ENCODE measurements around the gene CACNA1B. TPM values are rescaled to one million over a fixed set of nuclear protein-coding genes. Genes with fewer than 3 reads are reported as not detected.
"Not testable (repeated sequence)": the region's sequence is repeated elsewhere in the genome, so short reads cannot be mapped to it uniquely, and the experiment has no call there.

CACNA1B gene
- total RNA-seq, 2 donors from 2014 or later: 0.19 to 0.42 TPM

DNA sequence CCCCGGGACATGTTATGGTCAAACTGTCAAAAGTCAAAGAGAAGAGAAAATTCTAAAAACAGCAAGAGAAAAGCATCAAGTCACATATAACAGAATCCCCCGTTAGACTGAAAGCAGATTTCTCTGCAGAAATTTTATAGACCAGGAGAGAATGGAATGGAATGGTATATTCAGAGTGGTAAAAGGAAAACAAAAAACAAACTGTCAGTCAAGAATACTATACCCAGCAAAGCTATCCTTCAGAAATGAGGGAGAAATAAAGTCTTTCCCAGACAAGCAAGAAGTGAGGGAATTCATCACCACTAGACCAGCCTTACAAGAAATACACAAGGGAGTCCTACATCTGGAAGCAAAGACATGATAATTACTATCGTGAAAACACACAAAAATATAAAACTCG lies 208.0 kb downstream of the CACNA1B start:
- TF ChIP-seq, protein P1, sequence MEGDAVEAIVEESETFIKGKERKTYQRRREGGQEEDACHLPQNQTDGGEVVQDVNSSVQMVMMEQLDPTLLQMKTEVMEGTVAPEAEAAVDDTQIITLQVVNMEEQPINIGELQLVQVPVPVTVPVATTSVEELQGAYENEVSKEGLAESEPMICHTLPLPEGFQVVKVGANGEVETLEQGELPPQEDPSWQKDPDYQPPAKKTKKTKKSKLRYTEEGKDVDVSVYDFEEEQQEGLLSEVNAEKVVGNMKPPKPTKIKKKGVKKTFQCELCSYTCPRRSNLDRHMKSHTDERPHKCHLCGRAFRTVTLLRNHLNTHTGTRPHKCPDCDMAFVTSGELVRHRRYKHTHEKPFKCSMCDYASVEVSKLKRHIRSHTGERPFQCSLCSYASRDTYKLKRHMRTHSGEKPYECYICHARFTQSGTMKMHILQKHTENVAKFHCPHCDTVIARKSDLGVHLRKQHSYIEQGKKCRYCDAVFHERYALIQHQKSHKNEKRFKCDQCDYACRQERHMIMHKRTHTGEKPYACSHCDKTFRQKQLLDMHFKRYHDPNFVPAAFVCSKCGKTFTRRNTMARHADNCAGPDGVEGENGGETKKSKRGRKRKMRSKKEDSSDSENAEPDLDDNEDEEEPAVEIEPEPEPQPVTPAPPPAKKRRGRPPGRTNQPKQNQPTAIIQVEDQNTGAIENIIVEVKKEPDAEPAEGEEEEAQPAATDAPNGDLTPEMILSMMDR (IDR thresholded peaks at IDR 0.05): no peak
- Histone ChIP-seq H3K9ac (ENCODE audit: low read depth in 2 of 2, low read length in 2 of 2) (no peak overlapping the region), H3K4me3 (no peak overlapping the region), H3K27me3 (no peaks in the 10 kb centered on the region), H3K36me3 (no peaks in the 10 kb centered on the region), H3K27ac (no peak overlapping the region), H3K9me3 (no peaks in the 10 kb centered on the region), H3K4me1 (no peaks in the 10 kb centered on the region)
- intact Hi-C loops (cut with DNase I): no loop called here
- no peak for DNase-seq

GRCh38 chr9:138092057-138092456 lies 214.5 kb downstream of the CACNA1B start:
- H3K9ac ChIP-seq (ENCODE audit: low read depth in 2 of 2, low read length in 2 of 2); H3K4me3 ChIP-seq; H3K27ac ChIP-seq; intact Hi-C loops (cut with DNase I); DNase-seq; H3K4me1 ChIP-seq; H3K36me3 ChIP-seq; H3K27me3 ChIP-seq; H3K9me3 ChIP-seq: not testable (repeated sequence)

DNA sequence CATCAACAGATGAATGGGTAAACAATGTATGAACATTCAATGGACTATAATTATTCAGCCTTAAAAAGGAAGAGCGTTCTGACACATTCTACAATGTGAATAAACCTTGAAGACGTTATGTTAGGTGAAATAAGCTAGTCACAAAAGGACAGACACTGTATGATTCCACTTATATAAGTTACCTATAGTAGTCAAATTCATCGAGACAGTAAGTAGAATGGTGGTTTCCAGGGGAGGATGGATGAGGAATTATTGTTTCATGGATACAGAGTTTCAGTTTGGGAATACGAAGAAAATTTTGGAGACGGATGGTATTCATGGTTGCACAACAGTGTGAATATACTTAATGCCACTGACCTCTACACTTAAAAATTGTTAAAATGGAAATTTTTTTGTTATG lies 216.4 kb downstream of the CACNA1B start:
- intact Hi-C loops (cut with DNase I): no loop called here
- no peak for DNase-seq
- no peaks in the 10 kb centered on the region for H3K4me1 ChIP-seq
- no peak overlapping the region for H3K9ac ChIP-seq (ENCODE audit: low read depth in 2 of 2, low read length in 2 of 2)
- H3K9me3 ChIP-seq: no peaks in the 10 kb centered on the region
- H3K27ac ChIP-seq: no peak overlapping the region
- TF ChIP-seq, protein P1 (IDR thresholded peaks at IDR 0.05): no peak
- H3K36me3 ChIP-seq: no peaks in the 10 kb centered on the region
- H3K4me3 ChIP-seq: no peak overlapping the region
- H3K27me3 ChIP-seq: no peaks in the 10 kb centered on the region

DNA sequence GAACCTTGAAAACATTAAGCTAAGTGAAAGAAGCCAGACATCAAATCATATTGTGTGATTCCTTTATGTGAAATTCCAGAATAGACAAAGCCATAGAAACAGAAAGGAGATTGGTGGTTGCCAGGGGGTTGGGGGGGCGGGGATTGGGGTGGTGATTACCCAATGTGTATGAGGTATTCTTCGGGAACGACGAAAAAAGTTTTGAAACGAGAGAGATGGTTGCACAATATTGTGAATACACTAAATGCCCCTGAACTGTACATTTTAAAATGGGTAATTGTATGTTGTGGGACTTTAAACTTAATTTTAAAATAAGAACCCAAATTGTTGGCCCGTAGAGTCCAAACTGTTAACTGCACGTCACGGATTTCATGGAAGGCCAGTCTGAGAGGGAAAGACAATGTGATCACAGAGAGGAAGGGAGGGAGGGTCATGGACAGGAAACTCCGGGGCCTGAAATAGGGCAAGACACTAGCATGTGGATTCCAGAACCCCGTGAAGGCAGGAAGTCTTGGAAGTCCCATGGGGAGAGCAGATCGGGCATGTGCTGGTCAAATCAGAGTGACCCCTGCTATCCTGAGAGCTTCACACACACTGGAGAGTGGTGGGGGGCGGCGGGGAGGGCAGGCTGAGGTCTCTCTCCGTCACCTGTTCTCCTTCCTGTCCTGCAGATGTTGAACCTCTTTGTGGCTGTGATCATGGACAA lies 218.4 kb downstream of the CACNA1B start:
- peak; percentile 5 for DNase-seq
- H3K27me3 ChIP-seq: no peaks in the 10 kb centered on the region
- no peaks in the 10 kb centered on the region for H3K4me1 ChIP-seq
- intact Hi-C loops (cut with DNase I): no loop called here
- no peak overlapping the region for H3K27ac ChIP-seq
- no peak overlapping the region for H3K9ac ChIP-seq (ENCODE audit: low read depth in 2 of 2, low read length in 2 of 2)
- H3K4me3 ChIP-seq: no peak overlapping the region
- no peaks in the 10 kb centered on the region for H3K9me3 ChIP-seq
- TF ChIP-seq, protein P1 (IDR thresholded peaks at IDR 0.05): no peak
- H3K36me3 ChIP-seq: no peaks in the 10 kb centered on the region

- intact Hi-C loops (cut with DNase I): no loop called here
- no peak for DNase-seq
- TF ChIP-seq, protein P1 (IDR thresholded peaks at IDR 0.05): no peak
Observed at GRCh38 chr9:138096519-138096845, 218.9 kb downstream of the CACNA1B start.

DNA sequence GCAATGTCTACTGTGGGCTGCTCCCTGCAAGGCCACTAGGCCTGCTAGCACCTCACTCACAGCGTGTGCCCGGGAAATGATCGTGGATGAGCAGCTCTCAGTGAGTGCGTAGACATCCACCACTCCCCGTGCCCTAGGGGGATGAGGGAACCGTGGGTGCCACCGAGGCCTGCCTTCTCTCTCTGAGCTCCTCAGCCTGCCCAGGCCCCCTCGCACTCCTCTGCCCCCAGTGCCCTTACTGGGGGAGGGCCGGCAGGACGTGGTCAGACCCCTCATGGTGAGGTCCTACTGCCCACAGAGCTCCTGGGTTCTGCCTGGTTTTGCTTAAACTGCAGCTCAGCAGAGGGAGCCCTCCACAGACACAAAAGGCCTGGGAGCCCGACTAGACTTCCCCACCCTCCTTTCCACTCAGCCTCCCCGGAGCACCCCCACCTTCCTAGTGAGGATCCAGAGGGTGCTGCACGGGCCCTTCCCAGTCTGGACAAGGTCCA lies 220.0 kb downstream of the CACNA1B start:
- intact Hi-C loops (cut with DNase I): no loop called here
- no peak for DNase-seq
- TF ChIP-seq, protein P1 (IDR thresholded peaks at IDR 0.05): no peak

More at GRCh38 chr9:138096519-138096845, 218.9 kb downstream of the CACNA1B start:
- H3K36me3 ChIP-seq: no peaks in the 10 kb centered on the region
- no peaks in the 10 kb centered on the region for H3K4me1 ChIP-seq
- H3K4me3 ChIP-seq: no peak overlapping the region
- no peaks in the 10 kb centered on the region for H3K27me3 ChIP-seq
- no peaks in the 10 kb centered on the region for H3K9me3 ChIP-seq
- H3K27ac ChIP-seq: no peak overlapping the region
- H3K9ac ChIP-seq (ENCODE audit: low read depth in 2 of 2, low read length in 2 of 2): no peak overlapping the region

More for the DNA sequence above, 220.0 kb downstream of the CACNA1B start:
- Histone ChIP-seq H3K27me3 (no peaks in the 10 kb centered on the region), H3K9ac (ENCODE audit: low read depth in 2 of 2, low read length in 2 of 2) (no peak overlapping the region), H3K4me3 (no peak overlapping the region), H3K4me1 (no peaks in the 10 kb centered on the region), H3K36me3 (no peaks in the 10 kb centered on the region), H3K9me3 (no peaks in the 10 kb centered on the region), H3K27ac (no peak overlapping the region)

Data from colonic mucosa (tissue), 4 donors.